NCI-H2107 treated with DMSO at 0.1 percent for 48 hours (cell line): ENCODE measurements around the gene A1BG.

Experiments
- DNase-seq: peaks from one replicate; lab custom pipeline; 2025; ENCODE audit not compliant: unreplicated experiment; lab: John Stamatoyannopoulos, UW

A1BG gene, protein sequence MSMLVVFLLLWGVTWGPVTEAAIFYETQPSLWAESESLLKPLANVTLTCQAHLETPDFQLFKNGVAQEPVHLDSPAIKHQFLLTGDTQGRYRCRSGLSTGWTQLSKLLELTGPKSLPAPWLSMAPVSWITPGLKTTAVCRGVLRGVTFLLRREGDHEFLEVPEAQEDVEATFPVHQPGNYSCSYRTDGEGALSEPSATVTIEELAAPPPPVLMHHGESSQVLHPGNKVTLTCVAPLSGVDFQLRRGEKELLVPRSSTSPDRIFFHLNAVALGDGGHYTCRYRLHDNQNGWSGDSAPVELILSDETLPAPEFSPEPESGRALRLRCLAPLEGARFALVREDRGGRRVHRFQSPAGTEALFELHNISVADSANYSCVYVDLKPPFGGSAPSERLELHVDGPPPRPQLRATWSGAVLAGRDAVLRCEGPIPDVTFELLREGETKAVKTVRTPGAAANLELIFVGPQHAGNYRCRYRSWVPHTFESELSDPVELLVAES

DNA sequence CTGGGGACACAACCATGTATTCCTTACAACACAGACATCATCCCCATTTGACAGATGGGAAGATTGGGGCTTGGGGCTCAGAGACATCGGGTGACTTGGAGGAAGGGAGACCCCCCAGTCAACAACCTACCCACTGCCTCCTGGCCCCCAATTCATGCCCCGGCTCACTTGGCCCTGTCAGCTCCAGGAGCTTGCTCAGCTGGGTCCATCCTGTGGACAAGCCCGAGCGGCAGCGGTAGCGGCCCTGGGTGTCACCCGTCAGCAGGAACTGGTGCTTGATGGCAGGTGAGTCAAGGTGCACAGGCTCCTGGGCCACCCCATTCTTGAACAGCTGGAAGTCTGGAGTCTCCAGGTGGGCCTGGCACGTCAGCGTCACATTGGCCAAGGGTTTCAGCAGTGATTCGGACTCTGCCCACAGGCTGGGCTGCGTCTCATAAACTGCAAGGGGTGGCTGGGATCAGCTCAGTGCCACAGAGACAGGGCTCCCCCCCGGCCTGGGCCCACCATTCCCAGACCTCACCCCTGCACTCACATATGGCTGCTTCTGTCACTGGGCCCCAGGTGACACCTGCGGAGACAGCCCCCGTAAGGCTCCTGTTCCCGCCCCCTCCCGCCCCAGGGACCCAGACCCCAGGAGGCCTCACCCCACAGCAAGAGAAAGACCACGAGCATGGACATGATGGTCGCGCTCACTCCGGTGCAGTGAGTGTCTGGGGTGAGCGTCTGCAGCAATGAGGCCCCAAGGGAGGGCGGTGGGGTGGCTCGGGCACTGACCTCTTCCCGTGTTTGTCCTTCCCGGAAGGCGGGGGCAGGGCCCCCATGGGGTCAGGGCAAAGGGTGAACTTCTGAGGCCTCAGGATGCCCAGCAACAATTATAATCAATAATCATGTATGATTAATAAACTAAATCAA lies at the start of gene A1BG:
A1BG (minus strand) TSS at position 733 of the 912 bp plus-strand sequence; CDS start at position 678, 55 bp downstream.
- no peak for DNase-seq

DNA sequence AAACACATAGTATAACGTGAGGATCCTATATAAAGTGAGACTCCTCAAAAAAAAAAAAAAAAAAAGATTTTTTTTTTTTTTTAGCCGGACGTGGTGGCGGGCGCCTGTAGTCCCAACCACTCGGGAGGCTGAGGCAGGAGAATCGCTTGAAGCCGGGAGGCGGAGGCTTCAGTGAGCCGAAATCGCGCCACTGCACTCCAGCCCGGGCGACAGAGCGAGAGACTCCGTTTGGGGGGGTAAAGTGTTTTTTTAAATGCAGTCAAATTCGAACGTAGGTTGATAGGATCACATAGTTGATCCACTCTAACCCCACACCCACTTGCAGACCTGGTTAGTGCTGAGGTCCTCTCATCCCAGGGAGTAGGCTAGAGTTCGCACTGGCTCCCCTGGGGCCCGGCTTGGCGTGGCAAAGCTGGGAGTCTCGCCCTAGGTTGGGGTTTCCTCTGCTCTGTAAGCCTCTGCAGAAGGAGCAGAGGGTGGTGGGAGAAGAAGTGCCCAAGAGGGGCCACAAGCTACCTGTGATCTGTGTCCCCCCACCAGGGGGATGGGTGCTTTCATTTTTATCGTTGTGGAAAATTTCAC lies 48.6 kb upstream of the A1BG start:
- no peak for DNase-seq

DNA sequence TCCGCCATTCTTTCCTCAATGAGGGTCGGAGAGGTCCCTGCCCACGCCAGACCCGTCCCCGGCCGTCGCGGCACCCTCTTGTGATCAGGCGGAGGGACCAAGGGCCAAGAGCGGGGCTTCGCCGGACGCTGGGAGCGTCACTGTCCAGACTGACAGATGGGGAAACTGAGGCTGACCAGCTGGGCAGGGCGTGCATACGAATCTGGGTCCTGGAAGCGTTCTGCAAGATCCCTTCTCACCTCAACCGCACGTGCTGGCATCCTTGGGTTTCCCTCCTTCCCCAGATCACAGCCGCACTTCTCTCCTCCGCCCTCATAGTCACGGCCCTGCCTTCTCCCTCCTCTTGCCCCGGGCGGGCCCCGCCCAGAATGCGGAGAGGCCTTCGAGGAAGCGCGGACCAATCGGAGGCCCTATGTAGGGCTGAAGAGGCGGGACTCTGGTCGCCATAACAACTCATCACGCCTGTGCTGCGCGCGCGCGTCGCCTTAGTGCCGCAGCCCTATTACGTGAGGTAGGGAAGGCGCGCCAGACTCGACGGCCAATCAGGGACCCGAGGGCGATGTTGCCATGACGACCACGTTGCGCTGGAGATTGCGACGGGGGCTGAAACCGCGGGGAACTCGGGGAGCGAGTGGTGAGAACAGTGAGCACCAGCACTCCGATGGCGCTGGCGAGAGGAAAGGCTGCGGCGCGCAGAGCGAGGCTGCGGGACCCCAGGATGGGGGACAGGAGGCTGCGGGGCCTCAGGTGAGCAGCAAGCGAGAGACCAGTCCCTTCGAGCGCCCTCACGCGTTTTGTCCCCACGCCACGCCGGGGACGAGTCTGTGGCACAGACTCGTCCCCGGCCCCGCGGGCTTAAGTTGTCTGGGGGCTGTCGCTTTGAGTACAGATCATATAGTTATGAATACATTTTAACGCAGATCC lies 47.9 kb upstream of the A1BG start:
- peak; percentile 90 for DNase-seq

DNA sequence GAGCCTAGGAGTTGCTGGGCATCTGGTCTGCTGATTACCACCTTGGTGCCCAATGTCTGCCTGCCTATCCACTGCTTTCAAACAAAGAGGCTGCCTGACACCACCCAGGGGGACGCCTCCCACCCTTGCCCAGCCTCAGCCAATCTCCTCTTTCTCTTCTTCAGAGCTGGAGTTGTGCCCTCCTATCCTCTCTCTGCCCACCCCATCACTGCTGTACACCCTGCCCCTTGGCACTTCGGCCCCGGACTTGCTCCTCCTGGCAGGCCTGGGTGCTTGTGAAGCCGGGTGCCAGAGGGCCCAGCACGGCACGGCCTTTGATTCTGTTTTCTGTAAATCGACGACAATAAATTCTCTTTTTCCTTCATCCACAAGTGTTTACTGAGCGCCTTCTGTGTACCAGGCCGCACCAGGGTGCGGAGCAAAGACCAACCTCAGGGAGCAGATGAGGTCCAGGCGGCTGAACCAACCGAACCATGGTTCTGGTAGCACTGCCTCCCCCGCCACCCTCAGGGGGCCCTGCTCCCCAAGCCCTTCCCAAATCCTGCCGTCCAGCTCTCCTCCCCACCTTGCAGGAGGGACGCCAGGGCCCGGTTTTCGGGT lies 47.1 kb upstream of the A1BG start:
- no peak for DNase-seq

DNA sequence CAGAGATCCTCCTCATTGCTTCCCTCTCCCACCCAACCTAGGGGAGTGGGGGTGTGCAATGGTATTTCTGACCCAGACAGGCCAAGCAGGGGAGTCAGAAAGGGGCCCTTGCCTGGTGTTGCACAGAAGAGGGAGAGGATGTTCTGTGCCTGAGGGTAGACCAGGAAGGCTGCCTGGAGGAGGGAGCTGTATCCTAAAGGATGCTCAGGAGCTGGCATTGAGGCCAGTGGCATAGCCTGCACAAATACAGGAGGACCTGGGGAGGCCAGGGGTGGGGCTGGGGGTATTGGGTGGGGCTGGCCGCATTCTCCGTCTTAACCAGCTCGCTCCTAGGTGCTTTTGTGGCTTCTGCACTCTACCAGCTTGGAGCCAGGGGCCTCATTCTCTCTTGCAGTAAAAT lies 46.6 kb upstream of the A1BG start:
- no peak for DNase-seq

DNA sequence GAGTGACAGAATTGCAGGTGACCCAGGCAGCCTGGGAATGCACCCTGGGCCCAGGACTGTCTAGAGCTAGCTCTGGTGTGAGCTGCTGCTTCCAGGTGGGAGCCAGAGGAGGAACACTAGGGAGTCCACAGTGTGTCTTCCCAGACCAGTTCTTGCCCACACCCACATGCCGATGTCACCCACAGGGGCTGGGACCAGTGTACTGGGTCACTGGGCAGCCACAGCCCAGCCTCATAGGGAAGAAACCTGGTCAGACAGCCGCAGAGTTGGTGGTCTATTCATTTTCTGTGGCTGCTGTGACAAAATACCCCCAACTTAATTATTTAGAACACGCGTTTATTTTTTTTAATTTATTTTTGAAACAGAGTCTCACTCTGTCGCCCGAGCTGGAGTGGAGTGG lies 45.3 kb upstream of the A1BG start:
- no peak for DNase-seq

DNA sequence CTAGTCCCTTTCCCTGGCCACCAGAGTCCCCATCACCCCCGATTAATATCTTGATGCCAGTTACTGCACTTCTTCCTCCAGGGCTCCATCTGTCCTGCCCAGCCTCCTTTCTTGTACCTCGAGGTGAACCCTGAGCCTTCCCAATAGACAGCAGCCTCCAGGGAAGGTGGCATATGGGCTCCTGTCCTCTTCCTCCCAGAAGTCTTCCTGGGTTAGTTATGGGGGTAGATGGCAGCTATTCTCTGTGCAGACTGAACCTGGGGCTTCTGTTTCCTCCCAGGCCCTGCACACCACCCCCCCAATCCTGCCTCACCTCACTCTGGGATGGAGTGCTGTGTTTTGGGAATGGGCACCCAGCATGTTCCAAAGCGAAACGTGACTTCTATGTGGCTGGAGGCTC lies 44.8 kb upstream of the A1BG start:
- DNase-seq, result no peak

DNA sequence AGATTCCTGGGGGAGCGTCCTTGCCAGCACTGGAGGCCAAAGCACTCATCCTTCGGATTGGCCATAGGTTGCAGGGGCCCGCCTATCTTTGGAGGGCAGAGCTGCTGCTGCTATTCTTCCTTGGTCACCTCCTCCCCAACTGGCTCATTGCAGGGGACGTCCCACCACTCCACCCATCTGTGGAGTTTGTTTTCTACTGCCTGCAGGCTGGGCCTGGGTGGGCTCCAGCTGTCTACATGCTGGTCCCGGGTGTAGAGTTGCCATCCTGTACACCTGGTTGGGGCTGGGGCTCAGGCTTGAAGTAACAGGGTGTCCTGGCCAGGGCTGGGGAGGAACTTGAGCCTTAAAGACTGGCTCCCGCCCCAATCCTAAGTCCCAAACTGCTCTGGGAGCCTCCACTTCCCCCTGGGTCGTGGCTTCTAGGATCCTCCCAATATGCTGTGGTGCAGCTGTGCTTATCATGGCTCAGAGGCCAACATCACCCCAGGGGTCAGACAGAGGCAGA lies 44.3 kb upstream of the A1BG start:
- DNase-seq, result no peak

DNA sequence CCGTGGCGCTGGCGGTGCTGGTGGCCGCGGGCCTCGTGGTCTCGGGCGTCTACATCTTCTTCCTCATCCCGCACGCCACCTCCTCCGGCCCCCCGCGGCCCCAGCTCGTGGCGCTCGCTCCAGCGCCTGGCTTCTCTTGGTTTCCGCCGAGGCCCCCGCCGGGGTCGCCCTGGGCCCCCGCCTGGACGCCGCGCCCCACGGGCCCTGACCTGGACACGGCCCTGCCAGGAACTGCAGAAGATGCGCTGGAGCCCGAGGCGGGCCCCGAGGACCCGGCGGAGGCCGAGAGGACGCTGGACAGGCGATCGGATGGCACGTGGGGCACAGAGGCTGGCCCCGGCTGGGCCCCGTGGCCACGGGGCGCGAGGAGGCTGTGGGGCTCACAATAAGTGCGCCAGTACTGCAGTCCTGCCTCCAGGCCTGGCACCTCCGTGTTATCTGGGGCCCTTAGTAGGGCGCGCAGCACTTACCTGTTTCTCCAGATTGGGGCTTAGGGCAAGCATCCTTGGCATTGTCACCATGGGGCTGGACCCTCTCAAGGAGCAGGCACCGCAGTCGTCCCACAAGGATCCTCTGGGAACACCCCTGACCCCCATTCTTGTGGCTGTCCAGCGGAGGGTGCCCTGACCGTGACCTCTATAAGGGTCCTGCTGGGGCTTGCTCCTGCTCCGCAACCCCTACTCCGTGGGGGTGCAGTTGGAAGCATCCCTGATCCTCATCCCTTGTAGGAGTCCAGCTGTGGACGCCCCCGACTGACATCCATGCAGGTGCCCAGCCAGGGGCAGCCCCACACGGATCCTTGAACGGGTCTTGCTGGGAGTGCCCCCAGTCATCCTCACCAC lies 43.6 kb upstream of the A1BG start:
- DNase-seq, result no peak

DNA sequence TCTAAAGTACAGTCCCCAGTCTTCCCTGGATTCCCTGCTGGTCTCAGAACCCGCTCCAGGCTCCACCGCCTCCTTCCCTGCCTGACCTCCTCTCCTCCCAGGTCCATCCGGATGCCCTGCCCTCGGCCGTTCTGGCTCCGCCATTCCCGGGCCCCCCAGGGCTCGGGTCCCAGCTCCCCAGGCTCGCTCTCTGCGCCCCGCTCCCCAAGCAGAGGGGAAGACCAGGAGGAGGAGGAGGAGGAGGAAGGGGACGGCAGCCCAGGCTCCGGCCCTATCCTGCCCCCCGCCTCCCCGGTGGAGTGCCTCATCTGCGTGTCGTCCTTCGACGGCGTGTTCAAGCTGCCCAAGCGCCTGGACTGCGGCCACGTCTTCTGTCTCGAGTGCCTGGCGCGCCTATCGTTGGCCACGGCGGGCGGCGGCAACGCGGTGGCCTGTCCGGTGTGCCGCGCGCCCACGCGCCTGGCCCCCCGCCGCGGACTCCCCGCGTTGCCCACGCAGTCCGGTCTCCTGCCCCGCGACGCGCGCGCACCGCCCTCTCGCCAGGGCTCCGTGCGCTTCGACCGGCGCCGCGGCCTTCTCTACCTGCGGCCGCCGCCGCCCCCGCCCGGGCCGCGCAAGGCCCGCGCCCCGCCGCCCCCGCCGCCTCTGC lies 42.8 kb upstream of the A1BG start:
- DNase-seq, result no peak

DNA sequence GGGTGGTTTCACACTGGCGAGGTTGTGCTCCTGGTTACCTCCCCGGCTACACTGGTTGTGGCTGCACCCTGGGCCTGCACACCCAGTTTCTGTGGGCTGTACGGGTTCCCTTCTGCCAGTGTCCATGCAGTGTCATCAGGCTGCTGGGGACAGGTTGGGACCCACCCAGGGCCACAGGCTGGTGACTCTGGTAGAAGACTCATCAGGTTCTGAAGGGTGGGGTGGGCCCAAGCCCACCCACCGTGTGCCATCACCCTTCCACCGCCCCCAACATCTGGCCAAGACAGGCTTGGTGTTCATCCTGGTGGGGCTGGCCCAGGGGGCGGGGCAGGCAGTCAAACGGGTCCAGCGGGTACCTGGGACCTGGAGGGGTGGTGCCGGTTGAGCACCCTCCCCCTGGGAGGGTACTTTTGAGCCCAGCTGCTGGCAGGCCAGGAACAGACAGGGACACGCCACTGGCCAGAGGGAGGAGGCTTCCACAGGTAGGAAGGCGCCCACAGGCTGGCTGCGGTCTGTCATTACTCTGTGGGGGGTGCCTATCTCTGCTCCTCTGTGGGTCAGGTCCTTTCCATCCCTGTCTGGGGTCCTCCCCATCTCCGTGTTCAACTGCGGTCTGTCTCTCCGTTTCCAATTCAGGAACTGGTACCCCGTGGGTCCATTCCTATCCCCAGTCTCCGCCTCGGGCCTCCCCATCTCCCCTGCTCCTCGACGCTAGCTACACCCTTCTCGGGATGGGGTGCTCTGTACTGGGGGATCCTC lies 42.1 kb upstream of the A1BG start, which contains the start of gene RNF225:
RNF225 (plus strand) TSS at position 437 of the 759 bp plus-strand sequence. CDS start 434 bp downstream, outside the sequence.
- no peak for DNase-seq

DNA sequence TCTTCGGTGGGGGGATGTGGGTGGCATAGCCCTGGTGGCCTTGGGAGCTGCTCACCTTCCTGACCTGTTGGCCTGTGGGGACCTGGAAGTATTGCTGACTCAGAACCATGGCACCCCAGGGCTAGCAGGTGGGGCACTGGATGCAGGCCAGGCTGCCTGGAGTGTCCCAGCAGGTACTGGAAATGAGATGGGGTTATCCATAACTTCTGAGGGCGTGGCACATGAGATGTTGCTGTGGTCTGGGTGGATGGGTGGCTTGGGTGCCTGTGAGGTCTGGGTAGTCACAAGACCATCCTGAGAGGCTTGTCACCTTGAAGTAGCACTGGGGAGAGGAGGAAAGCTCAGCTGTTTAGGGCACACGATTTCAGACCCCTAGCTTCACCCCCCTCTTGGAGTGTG lies 41.5 kb upstream of the A1BG start:
- no peak for DNase-seq

DNA sequence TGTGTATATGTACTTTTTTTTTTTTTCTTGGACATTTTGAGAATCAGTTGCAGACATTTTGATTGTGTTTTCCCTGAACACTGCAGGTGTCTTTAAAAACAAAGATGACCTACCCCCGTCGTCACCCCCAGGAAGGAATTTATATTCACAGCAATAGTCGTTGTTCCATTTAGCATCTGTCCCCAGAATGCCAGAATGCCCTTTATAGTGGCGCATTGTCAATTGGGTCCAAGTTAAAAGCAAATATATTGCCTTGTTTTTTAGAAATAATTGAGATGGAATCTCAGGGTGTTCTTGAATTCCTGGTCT lies 40.4 kb upstream of the A1BG start:
- no peak for DNase-seq

DNA sequence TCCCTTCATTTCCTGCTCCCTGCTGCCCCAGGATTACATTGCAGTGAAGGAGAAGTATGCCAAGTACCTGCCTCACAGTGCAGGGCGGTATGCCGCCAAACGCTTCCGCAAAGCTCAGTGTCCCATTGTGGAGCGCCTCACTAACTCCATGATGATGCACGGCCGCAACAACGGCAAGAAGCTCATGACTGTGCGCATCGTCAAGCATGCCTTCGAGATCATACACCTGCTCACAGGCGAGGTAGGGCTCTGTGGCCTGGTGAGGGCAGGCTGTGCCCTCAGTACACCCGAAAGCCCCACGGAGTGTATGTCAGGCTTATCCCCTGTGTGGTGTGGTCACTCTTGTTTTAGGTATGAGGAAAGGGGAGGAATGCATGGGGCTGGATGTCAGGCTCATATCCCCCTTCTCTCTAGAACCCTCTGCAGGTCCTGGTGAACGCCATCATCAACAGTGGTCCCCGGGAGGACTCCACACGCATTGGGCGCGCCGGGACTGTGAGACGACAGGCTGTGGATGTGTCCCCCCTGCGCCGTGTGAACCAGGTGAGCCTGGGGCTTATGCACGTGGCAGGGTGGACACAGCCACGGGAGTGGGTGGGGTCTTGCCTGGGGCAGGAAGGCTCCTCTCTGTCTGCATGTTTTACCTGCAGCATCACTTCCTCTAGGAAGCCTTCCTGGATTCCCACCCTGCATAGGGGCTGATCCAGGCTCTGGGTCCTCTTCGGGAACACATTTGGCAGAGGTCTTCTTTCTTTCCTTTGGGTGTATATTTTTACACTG lies 39.8 kb upstream of the A1BG start:
- DNase-seq, result no peak

DNA sequence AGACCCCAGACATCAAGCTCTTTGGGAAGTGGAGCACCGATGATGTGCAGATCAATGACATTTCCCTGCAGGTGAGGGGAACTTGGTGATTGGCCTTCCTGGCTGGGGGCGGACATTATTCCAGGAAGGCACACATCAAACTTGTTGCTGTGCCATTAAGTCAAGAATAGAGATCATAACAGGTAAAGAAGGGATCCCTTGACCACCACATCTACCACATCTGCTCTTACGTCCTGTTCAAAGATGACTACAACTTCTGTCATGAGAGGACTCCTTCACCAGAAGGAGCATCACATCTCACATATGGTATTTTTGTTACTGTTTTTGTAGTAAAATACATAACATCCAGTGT lies 34.9 kb upstream of the A1BG start:
- no peak for DNase-seq

DNA sequence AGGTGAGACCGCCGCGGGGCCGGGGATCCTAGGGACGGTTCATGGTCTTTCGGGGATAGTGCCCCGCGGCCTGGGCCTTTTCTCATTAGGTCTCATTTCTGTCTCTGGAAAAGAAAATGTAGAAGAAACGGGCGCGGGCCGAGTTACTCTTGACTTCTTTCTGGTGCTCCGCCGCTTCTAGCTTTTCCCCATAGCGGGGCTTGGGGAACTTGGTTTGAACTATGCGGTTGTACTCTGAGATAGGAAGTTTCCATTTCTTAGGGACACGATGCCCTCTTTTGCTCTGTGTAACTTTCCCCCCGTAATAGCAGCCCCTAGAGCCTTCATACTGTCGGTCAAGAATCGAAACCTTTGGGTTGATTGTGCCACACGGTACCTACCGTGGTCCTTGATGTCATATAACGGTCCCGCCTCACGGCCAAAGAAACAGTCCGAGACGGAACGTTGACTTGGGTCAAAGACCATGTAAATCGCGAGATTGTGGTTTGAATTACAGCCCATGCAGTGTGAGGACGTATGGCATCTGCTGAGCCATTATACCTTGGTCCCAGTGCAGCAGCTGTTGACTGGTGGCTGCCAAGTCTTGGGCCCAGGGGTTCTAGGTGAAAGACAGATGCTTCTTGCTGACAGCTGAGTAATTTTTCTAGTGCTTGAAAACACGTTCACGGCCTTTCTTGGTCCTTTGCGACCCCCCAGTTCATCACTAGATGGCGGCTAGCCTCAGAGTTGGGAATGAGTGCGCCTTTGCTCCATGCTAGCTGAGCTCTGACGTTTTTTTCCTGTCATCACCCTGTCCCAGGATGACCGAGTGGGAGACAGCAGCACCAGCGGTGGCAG lies 34.3 kb upstream of the A1BG start:
- no peak for DNase-seq
